ENCODE data around the gene IQCK.

The IQCK gene

DNA sequence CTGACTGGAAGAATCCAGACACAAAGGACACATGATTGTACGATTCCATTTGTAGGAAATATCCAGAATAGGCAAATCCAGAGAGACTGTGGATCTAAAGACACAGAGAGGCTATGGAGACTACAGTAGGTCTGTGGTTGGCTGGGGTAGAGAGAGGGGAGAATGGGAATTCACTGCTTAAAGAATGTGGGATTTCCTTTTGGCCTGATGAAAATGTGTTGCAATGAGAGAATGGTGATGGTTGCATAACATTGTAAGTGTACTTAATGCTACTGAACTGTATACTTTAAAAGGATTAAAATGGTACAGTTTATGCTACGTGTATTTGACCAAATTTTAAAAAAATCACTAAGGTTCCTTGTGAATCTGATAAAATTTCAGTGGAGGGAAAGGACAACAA is 104.5 kb downstream of the IQCK start:
- no peaks in the 10 kb centered on the region for H3K36me3 ChIP-seq (replicated peaks)
- no peaks in the 10 kb centered on the region for H3K9me3 ChIP-seq
- H3K27me3 ChIP-seq (ENCODE audit: low read depth) = no peaks in the 10 kb centered on the region
- in situ Hi-C loops (cut with MboI; ENCODE audit: low sequenced_read_pairs) = loop anchor here (10.0 kb wide), 1 partner anchor 58 kb away; no protein-coding TSS in a partner anchor
- no peak for DNase-seq (ENCODE audit: low spot score in 2 of 2)
- H3K4me1 ChIP-seq = no peaks in the 10 kb centered on the region
- H3K4me3 ChIP-seq = no peak overlapping the region

GRCh38 chr16:19823322-19823721 is 105.3 kb downstream of the IQCK start:
- in situ Hi-C loops (cut with MboI; ENCODE audit: low sequenced_read_pairs) = loop anchor here (10.0 kb wide), 1 partner anchor 59 kb away; no protein-coding TSS in a partner anchor
- H3K4me3 ChIP-seq = no peak overlapping the region
- no peaks in the 10 kb centered on the region for H3K4me1 ChIP-seq
- no peaks in the 10 kb centered on the region for H3K27me3 ChIP-seq (ENCODE audit: low read depth)
- DNase-seq (ENCODE audit: low spot score in 2 of 2) = no peak
- H3K36me3 ChIP-seq (replicated peaks) = no peaks in the 10 kb centered on the region
- H3K9me3 ChIP-seq = no peaks in the 10 kb centered on the region

- no peaks in the 10 kb centered on the region for H3K27me3 ChIP-seq (ENCODE audit: low read depth)
- no peak overlapping the region for H3K4me3 ChIP-seq
- in situ Hi-C loops (cut with MboI; ENCODE audit: low sequenced_read_pairs) = loop anchor here (10.0 kb wide), 1 partner anchor 59 kb away; no protein-coding TSS in a partner anchor
- no peaks in the 10 kb centered on the region for H3K4me1 ChIP-seq
- no peaks in the 10 kb centered on the region for H3K9me3 ChIP-seq
- no peak for DNase-seq (ENCODE audit: low spot score in 2 of 2)
- no peaks in the 10 kb centered on the region for H3K36me3 ChIP-seq (replicated peaks)
These were observed 106.1 kb downstream of the IQCK start for GRCh38 chr16:19824216-19824615.

DNA sequence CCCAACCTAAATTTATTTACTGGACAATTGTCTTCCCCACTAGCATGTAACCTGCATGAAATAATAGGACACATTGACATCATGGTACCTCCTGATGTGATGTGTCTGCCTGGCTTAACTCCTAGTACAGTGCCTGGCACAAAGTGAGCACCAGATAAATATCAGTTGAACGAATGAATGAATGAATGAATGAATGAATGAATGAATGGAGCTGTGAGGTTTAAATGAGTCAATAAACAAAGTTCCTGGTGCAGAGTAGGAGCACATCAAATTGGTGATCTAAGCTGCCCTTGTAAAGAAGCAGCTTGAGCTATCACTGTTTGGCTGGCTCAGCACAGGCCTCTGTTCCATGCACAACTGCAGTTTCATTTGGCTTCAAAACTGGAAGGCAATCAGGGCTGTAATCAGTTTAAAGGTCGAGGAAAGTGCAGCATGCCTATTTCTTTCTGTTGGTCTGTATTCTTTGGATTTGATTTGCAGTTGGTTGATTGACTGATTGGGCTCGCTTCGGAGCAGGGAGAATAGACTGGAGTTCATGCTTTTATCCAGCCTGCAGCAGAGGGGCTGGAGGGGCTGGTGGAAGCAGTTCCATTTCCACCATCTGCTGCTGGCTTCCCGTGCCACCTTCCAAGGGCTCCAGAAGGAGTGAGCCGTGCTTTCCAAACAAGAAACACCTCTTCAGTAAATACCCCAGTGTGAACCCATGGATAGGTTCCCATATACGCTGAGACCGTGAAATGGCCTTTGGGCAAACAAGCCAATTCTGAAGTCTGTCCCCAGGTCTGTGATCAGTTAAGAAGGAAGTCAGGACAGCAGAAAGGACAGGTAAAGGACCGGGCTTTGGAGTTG is 112.0 kb downstream of the IQCK start:
- Histone ChIP-seq H3K4me3 (no peak overlapping the region), H3K36me3 (replicated peaks) (no peaks in the 10 kb centered on the region), H3K4me1 (peaks cover 3% of the 10 kb centered on the region; the same call in 1 of the 2 replicates), H3K9me3 (no peaks in the 10 kb centered on the region), H3K27me3 (ENCODE audit: low read depth) (no peaks in the 10 kb centered on the region)
- in situ Hi-C loops (cut with MboI; ENCODE audit: low sequenced_read_pairs) = loop anchor here (10.0 kb wide), 1 partner anchor 65 kb away; no protein-coding TSS in a partner anchor
- DNase-seq (ENCODE audit: low spot score in 2 of 2) = no peak

DNA sequence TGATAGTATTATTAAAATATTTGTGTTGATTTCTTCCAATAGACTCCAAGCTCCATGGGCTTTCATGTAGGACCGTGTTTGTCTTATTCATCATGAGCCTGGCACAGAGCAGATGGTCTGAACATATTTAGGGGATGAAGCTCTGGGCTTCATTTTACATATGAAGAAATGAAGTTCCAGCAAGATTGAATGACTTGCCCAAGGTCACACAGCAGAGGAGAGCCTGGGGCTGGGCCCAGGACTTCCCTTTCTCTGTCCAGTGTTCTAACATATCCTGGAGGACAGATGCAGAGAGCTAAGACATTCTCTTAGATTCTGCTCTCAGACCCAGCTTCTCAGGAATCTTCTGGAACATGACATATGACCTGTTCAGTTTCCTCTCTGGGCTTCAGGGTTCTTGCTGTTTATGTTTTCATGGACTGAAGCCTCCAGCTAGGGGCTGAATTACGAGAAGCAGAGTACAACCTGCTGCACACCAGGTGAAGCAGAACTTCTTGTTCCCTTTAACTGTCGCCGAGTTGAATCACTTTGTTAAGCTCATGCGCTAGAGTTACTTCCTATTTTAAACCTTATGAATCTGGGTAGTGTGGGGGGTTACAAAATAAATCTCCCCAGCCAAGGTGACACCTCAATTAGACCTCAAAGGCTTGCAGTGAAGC is 113.0 kb downstream of the IQCK start:
- peaks cover 3% of the 10 kb centered on the region; the same call in 1 of the 2 replicates for H3K4me1 ChIP-seq
- no peak overlapping the region for H3K4me3 ChIP-seq
- in situ Hi-C loops (cut with MboI; ENCODE audit: low sequenced_read_pairs) = no loop called here
- no peaks in the 10 kb centered on the region for H3K27me3 ChIP-seq (ENCODE audit: low read depth)
- no peaks in the 10 kb centered on the region for H3K36me3 ChIP-seq (replicated peaks)
- no peaks in the 10 kb centered on the region for H3K9me3 ChIP-seq
- DNase-seq (ENCODE audit: low spot score in 2 of 2) = no peak

DNA sequence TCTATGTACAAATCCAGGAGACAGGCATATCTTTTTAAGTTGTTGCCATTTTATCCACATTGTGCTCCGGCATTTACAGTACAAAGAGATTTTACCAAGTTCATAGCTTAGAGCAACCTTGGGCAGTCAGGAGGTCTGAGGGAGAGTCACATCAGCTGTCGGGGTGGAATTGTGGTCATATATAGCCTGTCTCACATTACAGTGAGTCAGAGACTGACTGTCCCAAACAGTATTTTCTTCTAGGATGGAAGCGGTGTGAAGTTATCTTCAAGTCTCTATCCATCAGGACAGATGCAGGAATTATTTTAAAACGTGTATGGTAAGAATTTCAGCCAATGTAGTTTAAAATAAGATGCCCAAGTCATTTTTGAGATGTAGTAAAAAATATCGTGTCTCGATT is 113.6 kb downstream of the IQCK start:
- H3K36me3 ChIP-seq (replicated peaks) = no peaks in the 10 kb centered on the region
- H3K4me1 ChIP-seq = peaks cover 3% of the 10 kb centered on the region; the same call in 1 of the 2 replicates
- in situ Hi-C loops (cut with MboI; ENCODE audit: low sequenced_read_pairs) = no loop called here
- no peak overlapping the region for H3K4me3 ChIP-seq
- DNase-seq (ENCODE audit: low spot score in 2 of 2) = no peak
- H3K9me3 ChIP-seq = no peaks in the 10 kb centered on the region
- no peaks in the 10 kb centered on the region for H3K27me3 ChIP-seq (ENCODE audit: low read depth)

DNA sequence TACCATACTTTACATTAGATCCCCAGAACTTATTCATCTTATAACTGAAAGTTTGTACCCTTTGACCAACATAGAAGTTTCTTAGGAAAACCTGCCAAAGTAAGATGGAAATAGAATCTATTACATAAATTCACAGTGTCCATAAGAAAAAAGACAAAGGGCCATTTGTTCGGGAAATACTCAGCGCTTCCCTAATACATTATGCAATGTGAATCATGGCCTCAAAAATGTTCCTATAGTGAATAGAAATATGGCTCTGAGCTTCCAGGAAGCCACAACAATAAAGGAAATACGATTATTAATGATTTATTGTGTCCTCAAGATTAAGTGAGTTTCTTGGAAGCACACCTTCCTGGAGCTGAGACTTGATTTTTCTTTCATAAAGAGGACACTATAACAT is 115.1 kb downstream of the IQCK start:
- Histone ChIP-seq H3K27me3 (ENCODE audit: low read depth) (no peaks in the 10 kb centered on the region), H3K36me3 (replicated peaks) (no peaks in the 10 kb centered on the region), H3K4me3 (no peak overlapping the region), H3K9me3 (no peaks in the 10 kb centered on the region), H3K4me1 (peaks cover 14% of the 10 kb centered on the region)
- DNase-seq (ENCODE audit: low spot score in 2 of 2) = no peak
- in situ Hi-C loops (cut with MboI; ENCODE audit: low sequenced_read_pairs) = no loop called here

- in situ Hi-C loops (cut with MboI; ENCODE audit: low sequenced_read_pairs) = no loop called here
- H3K4me3 ChIP-seq = no peak overlapping the region
- no peaks in the 10 kb centered on the region for H3K27me3 ChIP-seq (ENCODE audit: low read depth)
- peaks cover 18% of the 10 kb centered on the region for H3K4me1 ChIP-seq
- H3K9me3 ChIP-seq = no peaks in the 10 kb centered on the region
- no peaks in the 10 kb centered on the region for H3K36me3 ChIP-seq (replicated peaks)
- no peak for DNase-seq (ENCODE audit: low spot score in 2 of 2)
These were observed 115.5 kb downstream of the IQCK start for GRCh38 chr16:19833581-19833980.

DNA sequence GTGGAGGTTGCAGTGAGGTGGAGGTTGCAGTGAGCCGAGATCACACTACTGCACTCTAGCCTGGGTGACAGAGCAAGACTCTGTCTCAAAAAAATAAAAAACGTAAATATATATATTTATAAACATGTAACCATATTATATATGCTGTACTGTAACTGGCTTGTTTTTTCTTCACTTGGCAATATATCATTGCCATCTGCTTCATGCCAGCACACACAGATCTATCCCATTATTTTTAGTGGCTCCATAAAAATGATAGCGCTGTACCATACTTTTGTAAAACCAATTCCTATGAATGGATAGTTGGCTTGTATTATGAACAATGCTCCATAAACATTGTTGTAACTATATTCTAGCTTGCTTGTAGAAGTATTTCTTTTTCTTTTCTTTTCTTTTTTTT is 117.1 kb downstream of the IQCK start:
- no peak overlapping the region for H3K4me3 ChIP-seq
- no peaks in the 10 kb centered on the region for H3K36me3 ChIP-seq (replicated peaks)
- H3K4me1 ChIP-seq = peaks cover 19% of the 10 kb centered on the region
- DNase-seq (ENCODE audit: low spot score in 2 of 2) = no peak
- in situ Hi-C loops (cut with MboI; ENCODE audit: low sequenced_read_pairs) = no loop called here
- no peaks in the 10 kb centered on the region for H3K9me3 ChIP-seq
- H3K27me3 ChIP-seq (ENCODE audit: low read depth) = no peaks in the 10 kb centered on the region

GRCh38 chr16:19835968-19836421 is 117.9 kb downstream of the IQCK start:
- Histone ChIP-seq H3K4me3 (no peak overlapping the region), H3K36me3 (replicated peaks) (no peaks in the 10 kb centered on the region), H3K4me1 (peaks cover 19% of the 10 kb centered on the region), H3K27me3 (ENCODE audit: low read depth) (no peaks in the 10 kb centered on the region; the same call in 1 of the 2 replicates), H3K9me3 (no peaks in the 10 kb centered on the region)
- DNase-seq (ENCODE audit: low spot score in 2 of 2) = no peak
- in situ Hi-C loops (cut with MboI; ENCODE audit: low sequenced_read_pairs) = no loop called here

- Histone ChIP-seq H3K36me3 (replicated peaks) (no peaks in the 10 kb centered on the region), H3K9me3 (no peaks in the 10 kb centered on the region), H3K4me3 (no peak overlapping the region), H3K4me1 (peaks cover 16% of the 10 kb centered on the region), H3K27me3 (ENCODE audit: low read depth) (no peaks in the 10 kb centered on the region; the same call in 1 of the 2 replicates)
- DNase-seq (ENCODE audit: low spot score in 2 of 2) = peak; percentile 51 to 86
- in situ Hi-C loops (cut with MboI; ENCODE audit: low sequenced_read_pairs) = no loop called here
These were observed 119.4 kb downstream of the IQCK start for GRCh38 chr16:19837331-19837980.

GRCh38 chr16:19837984-19838707 is 120.1 kb downstream of the IQCK start:
- Histone ChIP-seq H3K9me3 (no peaks in the 10 kb centered on the region), H3K4me3 (no peak overlapping the region), H3K36me3 (replicated peaks) (no peaks in the 10 kb centered on the region), H3K4me1 (peaks cover 16% of the 10 kb centered on the region), H3K27me3 (ENCODE audit: low read depth) (no peaks in the 10 kb centered on the region; the same call in 1 of the 2 replicates)
- peak in 1 of 2 experiments; percentile 19 for DNase-seq (ENCODE audit: low spot score in 2 of 2)
- in situ Hi-C loops (cut with MboI; ENCODE audit: low sequenced_read_pairs) = no loop called here

DNA sequence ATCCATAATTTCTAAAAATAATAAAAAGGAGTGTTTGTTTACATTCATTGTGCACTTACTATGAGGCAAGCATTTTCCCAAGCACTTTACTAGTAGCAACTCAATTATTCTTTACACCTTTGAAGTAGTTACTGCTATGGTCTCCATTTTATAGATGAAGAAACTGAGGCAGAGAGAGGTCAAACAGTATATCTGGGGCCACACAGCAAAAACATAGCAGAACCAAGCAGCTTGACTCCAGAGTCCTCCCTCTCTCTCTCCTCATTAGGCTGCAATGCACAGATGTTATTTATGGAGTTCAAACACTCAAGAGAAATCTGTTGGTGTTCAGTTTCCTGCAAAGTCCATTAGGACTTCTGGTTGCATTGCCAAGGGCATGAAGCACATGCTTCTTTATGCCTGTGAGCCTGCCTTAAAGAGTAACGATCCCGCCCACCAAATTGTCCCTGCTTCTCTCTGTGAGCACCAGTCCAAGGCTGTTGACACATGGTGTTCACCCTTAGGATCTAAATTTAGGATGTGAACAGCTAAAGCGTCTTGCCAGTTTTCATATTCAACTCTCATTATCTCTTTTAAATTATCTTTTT is 122.5 kb downstream of the IQCK start:
- Histone ChIP-seq H3K4me3 (no peak overlapping the region), H3K4me1 (peaks cover 19% of the 10 kb centered on the region), H3K9me3 (no peaks in the 10 kb centered on the region), H3K27me3 (ENCODE audit: low read depth) (no peaks in the 10 kb centered on the region; the same call in 1 of the 2 replicates), H3K36me3 (replicated peaks) (no peaks in the 10 kb centered on the region)
- in situ Hi-C loops (cut with MboI; ENCODE audit: low sequenced_read_pairs) = no loop called here
- DNase-seq (ENCODE audit: low spot score in 2 of 2) = no peak
